Panc1 (cell line): Measurements from ENCODE around the gene OLIG1. TPM values are rescaled to one million over a fixed set of nuclear protein-coding genes. Genes with fewer than 3 reads are reported as not detected.

ENCODE experiments used
- ATAC-seq: fragments of 200-7000 bp; cut with Tn5 transposase; 2 replicates; pipeline ENCODE4 v1.9.1; 2020; ENCODE audit warnings: mild to moderate bottlenecking, moderate library complexity
- BruUV-seq: library from RNA; stranded (reverse); fragments of 400-500 nt; replicated peaks from 2 replicates; lab custom pipeline; 2021; lab: Mats Ljungman, UMichigan
- CTCF ChIA-PET: fragments of 300-600 bp; sonication (Branson Sonifier 250); formaldehyde crosslinking; loops from one replicate; lab custom pipeline; 2022; ENCODE audit warnings: antibody characterized with exemption; lab: Charles Lee
- POLR2A ChIA-PET: fragments of 300-600 bp; sonication (Branson Sonifier 250); formaldehyde crosslinking; loops from one replicate; lab custom pipeline; 2022; ENCODE audit warnings: antibody characterized with exemption; lab: Charles Lee
- DNase-seq: peaks from one replicate; pipeline ENCODE4 v3.0.0-alpha.2; 2010; ENCODE audit warnings: low read depth, low spot score
- H3K27ac ChIP-seq: 2 replicates; pipeline ENCODE4 v1.5.1; 2011; ENCODE audit warnings: mild to moderate bottlenecking, low read length, inconsistent platforms
- H3K27me3 ChIP-seq: fragments of 200-500 bp; sonication (Bioruptor generic); 2 replicates; pipeline ENCODE4 v1.6.0; 2014; ENCODE audit warnings: low read length, inconsistent platforms; ENCODE audit not compliant: control insufficient read depth, insufficient read depth
- H3K36me3 ChIP-seq: fragments of 200-500 bp; sonication (Bioruptor generic); 2 replicates; pipeline ENCODE4 v1.5.1; 2014; ENCODE audit warnings: inconsistent platforms, mild to moderate bottlenecking, low read length, moderate library complexity; ENCODE audit not compliant: control insufficient read depth, insufficient read depth
- H3K4me1 ChIP-seq: 2 replicates; pipeline ENCODE4 v1.5.1; 2011; ENCODE audit warnings: inconsistent platforms, mild to moderate bottlenecking, low read length, moderate library complexity; ENCODE audit not compliant: control insufficient read depth, insufficient read depth
- H3K4me3 ChIP-seq, 2 experiments: 2 replicates each; pipeline ENCODE4 v1.5.1; 2011 to 2012; ENCODE audit warnings: low read depth in 2 of 2, low read length in 2 of 2, mild to moderate bottlenecking in 2 of 2, inconsistent platforms in 1 of 2, moderate library complexity in 1 of 2
- H3K9me3 ChIP-seq: fragments of 200-500 bp; sonication (Bioruptor generic); 2 replicates; pipeline ENCODE4 v1.5.1; 2014; ENCODE audit warnings: low read depth, mild to moderate bottlenecking, inconsistent platforms, low read length, moderate library complexity; ENCODE audit not compliant: control insufficient read depth, insufficient read depth
- CTCF ChIP-seq: fragments of 450-650 bp; IDR thresholded peaks from 2 replicates; pipeline ENCODE4 v1.5.1; 2017; ENCODE audit warnings: mild to moderate bottlenecking
- POLR2AphosphoS5 ChIP-seq: IDR thresholded peaks from 2 replicates; pipeline ENCODE4 v1.6.1; 2012; ENCODE audit warnings: mild to moderate bottlenecking, low read depth, low read length, moderate library complexity
- REST ChIP-seq, 2 experiments: IDR thresholded peaks; 2 replicates each; pipeline ENCODE4 v1.6.1; 2011 to 2012; ENCODE audit warnings: low read depth in 2 of 2, control low read depth in 1 of 2, low read length in 1 of 2, mild to moderate bottlenecking in 1 of 2, moderate library complexity in 1 of 2; ENCODE audit not compliant: insufficient read depth in 1 of 2
- SIN3A ChIP-seq: IDR thresholded peaks from 2 replicates; pipeline ENCODE4 v1.6.1; 2012; ENCODE audit warnings: low read depth, mild to moderate bottlenecking, low read length, moderate library complexity, borderline replicate concordance; ENCODE audit not compliant: insufficient read depth
- TCF7L2 ChIP-seq: IDR thresholded peaks from 2 replicates; pipeline ENCODE4 v1.6.1; 2011; ENCODE audit warnings: mild to moderate bottlenecking, low read depth, low read length, inconsistent platforms
- in situ Hi-C: cut with HindIII; loops from 2 replicates; pipeline ENCODE4 v1.10.0; 2016; ENCODE audit warnings: low sequenced_read_pairs, low pct_unique_long_range_greater_than_20kb
- intact Hi-C: fragments of 100-400 bp; cut with micrococcal nuclease; formaldehyde crosslinking; loops from one replicate; pipeline ENCODE4 v1.10.0; 2022; ENCODE audit not compliant: unreplicated experiment
- total RNA-seq: library from RNA; stranded (reverse); gene quantifications from one replicate; pipeline ENCODE4 v1.2.1, GENCODE V29; 2021; ENCODE audit not compliant: unreplicated experiment

Gene OLIG1
- total RNA-seq, 1 experiment from 2014 or later: 0.21 TPM

- Histone ChIP-seq H3K4me3 (no peak overlapping the region), H3K36me3 (no peaks in the 10 kb centered on the region), H3K27me3 (peaks cover 2% of the 10 kb centered on the region; the same call in 1 of the 2 replicates), H3K27ac (no peak overlapping the region), H3K4me1 (no peaks in the 10 kb centered on the region), H3K9me3 (no peaks in the 10 kb centered on the region)
- no peak for DNase-seq
- in situ Hi-C loops (no loop called here), intact Hi-C loops (no loop called here)
- TF ChIP-seq TCF7L2 (no peak), SIN3A (no peak), CTCF (no peak), REST (IDR thresholded peaks at IDR 0.05; ENCODE audit: insufficient read depth in 1 of 2, low read depth in 2 of 2, low read length in 1 of 2) (no peak), POLR2AphosphoS5 (no peak)
- ATAC-seq: no peak; the same call in 1 of the 2 replicates
- CTCF ChIA-PET: no interaction called here
- no TSS peak for BruUV-seq
- POLR2A ChIA-PET: no interaction called here
Measured at GRCh38 chr21:33031152-33031911, 38.6 kb upstream of the OLIG1 start.

- ChIA-PET CTCF (no interaction called here), POLR2A (no interaction called here)
- no peak for DNase-seq
- ATAC-seq: no peak
- no peaks in the 10 kb centered on the region for H3K9me3 ChIP-seq
- intact Hi-C loops (no loop called here), in situ Hi-C loops (no loop called here)
- no TSS peak for BruUV-seq
- no peak overlapping the region for H3K27ac ChIP-seq
- peaks cover 2% of the 10 kb centered on the region; the same call in 1 of the 2 replicates for H3K27me3 ChIP-seq
- no peaks in the 10 kb centered on the region for H3K4me1 ChIP-seq
- H3K36me3 ChIP-seq: no peaks in the 10 kb centered on the region
- H3K4me3 ChIP-seq: no peak overlapping the region
- TF ChIP-seq TCF7L2: no peak
- TF ChIP-seq REST (IDR thresholded peaks at IDR 0.05; ENCODE audit: insufficient read depth in 1 of 2, low read depth in 2 of 2, low read length in 1 of 2): no peak
- TF ChIP-seq SIN3A: no peak
- TF ChIP-seq POLR2AphosphoS5: no peak
- no peak for TF ChIP-seq CTCF
Measured at GRCh38 chr21:33032434-33033047, 37.4 kb upstream of the OLIG1 start.
